HepG2 (cell line): ENCODE results near the gene EXOC6B.

Source experiments
- AKAP8 ChIP-seq: sonication (generic); formaldehyde crosslinking; IDR thresholded peaks from 2 replicates; pipeline ENCODE4 v1.5.1; 2020; ENCODE audit warnings: mild to moderate bottlenecking, missing genetic modification reagents
- CBX2 ChIP-seq, 2 experiments: fragments of 200-600 bp in 1 of 2; sonication (generic); formaldehyde crosslinking in 1 of 2; IDR thresholded peaks; 2 replicates each; pipeline versions ENCODE4 v1.7.0 to v1.8.1; 2018 to 2022; ENCODE audit warnings: low read depth in 2 of 2, low read length in 1 of 2, mild to moderate bottlenecking in 1 of 2, missing genetic modification reagents in 1 of 2
- CBX5 ChIP-seq: sonication (generic); formaldehyde crosslinking; IDR thresholded peaks from 2 replicates; pipeline ENCODE4 v1.4.0; 2020; ENCODE audit warnings: missing genetic modification reagents, borderline replicate concordance
- CTCF ChIP-seq: sonication (generic); formaldehyde crosslinking; IDR thresholded peaks from 2 replicates; pipeline ENCODE4 v1.5.0; 2020; ENCODE audit warnings: mild to moderate bottlenecking, missing genetic modification reagents, moderate library complexity
- EZH2 ChIP-seq: conservative IDR thresholded peaks from 2 replicates; pipeline ENCODE4 v1.6.1; 2012; ENCODE audit warnings: mild to moderate bottlenecking, low read depth, low read length, moderate library complexity
- SKIL ChIP-seq: sonication (generic); formaldehyde crosslinking; IDR thresholded peaks from 2 replicates; pipeline ENCODE4 v1.8.0; 2022; ENCODE audit warnings: missing genetic modification reagents, mild to moderate bottlenecking, moderate library complexity, borderline replicate concordance
- ZNF335 ChIP-seq: sonication (generic); formaldehyde crosslinking; IDR thresholded peaks from 2 replicates; pipeline ENCODE4 v1.4.0; 2020; ENCODE audit warnings: missing genetic modification reagents
- ZNF512 ChIP-seq: sonication (generic); formaldehyde crosslinking; IDR thresholded peaks from 2 replicates; pipeline ENCODE4 v1.4.0; 2020; ENCODE audit warnings: mild to moderate bottlenecking, missing genetic modification reagents

GRCh38 chr2:72718876-72719275, 107.0 kb downstream of the EXOC6B start:
- TF ChIP-seq CBX2 (IDR thresholded peaks at IDR 0.05; ENCODE audit: low read depth, low read length) (no peak), CBX2 (CRISPR knock-in tag; IDR thresholded peaks at IDR 0.05; ENCODE audit: low read depth) (no peak), ZNF512 (no peak), CBX5 (CRISPR knock-in tag) (no peak), SKIL (no peak), CTCF (CRISPR knock-in tag) (no peak), ZNF335 (CRISPR knock-in tag) (no peak), AKAP8 (no peak), EZH2 (no peak)
